HL-60 (cell line): Measurements from ENCODE around the gene CCDC93.

ENCODE experiments used
- CTCF ChIP-seq: IDR thresholded peaks from one replicate; pipeline ENCODE4 v1.5.1; 2011; ENCODE audit warnings: low read length, control low read depth, inconsistent platforms; ENCODE audit not compliant: insufficient read depth
- GABPA ChIP-seq: IDR thresholded peaks from 2 replicates; pipeline ENCODE4 v1.6.1; 2012; ENCODE audit warnings: low read depth
- POLR2AphosphoS5 ChIP-seq: IDR thresholded peaks from 2 replicates; pipeline ENCODE4 v1.6.1; 2012; ENCODE audit warnings: low read depth
- REST ChIP-seq: IDR thresholded peaks from 2 replicates; pipeline ENCODE4 v1.6.1; 2012; ENCODE audit warnings: low read depth; ENCODE audit not compliant: insufficient replicate concordance
- SPI1 ChIP-seq: IDR thresholded peaks from 2 replicates; pipeline ENCODE4 v1.6.1; 2012; ENCODE audit warnings: low read depth, mild to moderate bottlenecking, borderline replicate concordance

- TF ChIP-seq CTCF (no peak), GABPA (no peak), REST (no peak), POLR2AphosphoS5 (no peak), SPI1 (no peak)
Observed at GRCh38 chr2:117981810-117982209, 32.1 kb downstream of the CCDC93 start.
